Retinal pigment epithelial cell (primary cell): ENCODE data around the gene NFKBIL1.

ENCODE experiments used
- DNase-seq: peaks from one replicate; pipeline ENCODE4 v3.0.0-alpha.2; 2010; ENCODE audit warnings: low read depth
- H3K4me3 ChIP-seq: 2 replicates; pipeline ENCODE4 v1.5.1; 2011; ENCODE audit warnings: mild to moderate bottlenecking, low read length, control low read depth, moderate library complexity
- CTCF ChIP-seq: conservative IDR thresholded peaks from 2 replicates; pipeline ENCODE4 v1.5.1; 2011; ENCODE audit warnings: low read depth, low read length, control low read depth, inconsistent platforms

Gene NFKBIL1

DNA sequence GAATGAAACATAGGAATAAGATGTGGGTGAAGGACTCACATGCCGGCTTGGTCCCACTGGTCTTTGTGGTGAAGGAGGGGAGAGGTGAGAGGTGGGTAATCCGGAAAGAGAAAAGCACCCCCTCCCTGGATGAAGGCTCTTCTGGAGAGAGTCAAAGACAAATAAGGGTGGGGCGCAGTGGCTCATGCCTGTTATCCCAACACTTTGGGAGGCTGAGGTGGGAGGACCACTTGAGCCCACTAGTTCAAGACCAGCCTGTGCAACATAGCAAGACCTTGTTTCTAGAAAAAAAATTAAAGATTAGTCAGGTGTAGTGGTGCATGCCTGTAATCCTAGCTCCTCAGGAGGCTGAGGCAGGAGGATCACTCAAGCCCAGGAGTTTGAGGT is 31.7 kb downstream of the NFKBIL1 start:
- DNase-seq: no peak
- no peak for TF ChIP-seq CTCF
- no peak overlapping the region for H3K4me3 ChIP-seq

- no peak for TF ChIP-seq CTCF
- no peak overlapping the region for H3K4me3 ChIP-seq
- DNase-seq: no peak
Observed at GRCh38 chr6:31579546-31580437, 32.4 kb downstream of the NFKBIL1 start.

DNA sequence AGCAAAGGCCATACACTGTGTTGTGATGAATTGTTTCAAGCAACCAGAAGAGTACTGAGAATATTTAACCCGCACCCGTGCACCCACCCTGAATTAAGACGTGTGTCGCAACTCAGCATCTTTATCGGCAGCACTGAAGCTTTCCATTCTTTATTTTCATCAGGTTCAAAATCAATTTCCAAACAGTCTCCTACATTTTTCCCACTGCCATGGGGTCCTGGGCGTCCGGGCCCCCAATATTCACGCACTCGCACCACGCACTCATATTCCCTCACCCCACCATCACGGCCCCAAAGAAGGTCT is 33.0 kb downstream of the NFKBIL1 start:
- no peak for TF ChIP-seq CTCF
- no peak for DNase-seq
- H3K4me3 ChIP-seq: peak overlapping the region; percentile 64

DNA sequence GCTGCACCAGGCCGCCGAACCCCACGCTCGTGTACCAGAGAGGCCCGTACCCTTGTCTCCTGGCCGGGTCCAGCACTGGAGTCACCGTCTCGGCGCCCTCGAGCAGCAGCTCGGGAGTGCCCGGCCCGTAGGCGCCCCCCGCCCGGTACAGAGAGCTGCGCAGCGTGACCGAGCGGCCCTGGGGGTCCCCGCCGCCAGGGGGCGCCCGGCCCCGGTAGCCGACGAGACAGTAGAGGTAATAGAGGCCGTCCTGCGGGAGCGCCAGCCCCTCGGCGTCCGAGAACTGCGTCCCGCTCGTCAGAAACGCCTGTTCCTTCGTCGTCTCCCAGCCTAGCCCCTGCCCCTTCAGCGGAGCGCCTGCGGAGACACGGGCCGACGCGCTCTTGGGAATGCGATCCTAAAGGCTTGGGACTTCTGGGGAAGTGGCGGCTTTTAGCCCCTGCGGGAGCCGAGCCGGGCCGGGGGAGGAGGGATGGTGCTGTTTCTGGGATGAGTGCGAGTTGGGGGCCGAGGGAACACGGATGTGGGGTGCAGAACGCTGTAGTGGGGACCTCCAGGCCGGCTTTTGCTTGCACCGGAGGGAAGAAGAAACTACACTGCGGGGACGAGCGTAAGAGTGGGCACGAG is 33.5 kb downstream of the NFKBIL1 start:
- DNase-seq: no peak
- peak overlapping the region; percentile 64 for H3K4me3 ChIP-seq
- peak; percentile 88 for TF ChIP-seq CTCF

GRCh38 chr6:31581434-31582229 is 34.2 kb downstream of the NFKBIL1 start:
- no peak for TF ChIP-seq CTCF
- DNase-seq: no peak
- H3K4me3 ChIP-seq: peak overlapping the region; percentile 64

GRCh38 chr6:31582230-31582643 is 34.8 kb downstream of the NFKBIL1 start, which contains the start of gene LTB:
LTB (minus strand) TSS chr6:31582424; CDS start chr6:31582417, 7 bp downstream.
- peak within 1 kb of the TSS; percentile 64 for H3K4me3 ChIP-seq
- DNase-seq: no peak
- no peak for TF ChIP-seq CTCF
